GM12878 (cell line): ENCODE measurements around the gene SHISA9. TPM values are rescaled to one million over a fixed set of nuclear protein-coding genes. Genes with fewer than 3 reads are reported as not detected.

Experiments
- ATAC-seq: fragments of 200-7000 bp; cut with Tn5 transposase; 3 replicates; pipeline ENCODE4 v1.9.1; 2020; ENCODE audit warnings: mild to moderate bottlenecking, moderate library complexity
- BruUV-seq: library from RNA; stranded (reverse); fragments of 400-500 nt; replicated peaks from 2 replicates; lab custom pipeline; 2021; lab: Mats Ljungman, UMichigan
- CTCF ChIA-PET: fragments of 300-600 bp; sonication (Branson Sonifier 250); formaldehyde crosslinking; extraction: SDS; loops from one replicate; lab custom pipeline; 2021; ENCODE audit warnings: inconsistent platforms; lab: Yijun Ruan, JAX
- POLR2A ChIA-PET: fragments of 350-600 bp; formaldehyde crosslinking; extraction: SDS; loops from one replicate; lab custom pipeline; 2021; ENCODE audit warnings: inconsistent platforms; lab: Charles Lee
- RAD21 ChIA-PET: fragments of 300-600 bp; sonication (Branson Sonifier 250); formaldehyde crosslinking; loops from one replicate; lab custom pipeline; 2023; ENCODE audit warnings: antibody characterized with exemption; ENCODE audit not compliant: unreplicated experiment; lab: Charles Lee
- SMC1A ChIA-PET: fragments of 300-600 bp; sonication (Branson Sonifier 250); formaldehyde crosslinking; loops from one replicate; lab custom pipeline; 2023; ENCODE audit not compliant: unreplicated experiment, uncharacterized antibody; lab: Charles Lee
- DNase-seq: peaks from one replicate; pipeline ENCODE4 v3.0.0-alpha.2; 2011; ENCODE audit warnings: low read depth, low spot score
- FAIRE-seq: peaks from 3 replicates; lab custom pipeline; 2011; peaks lifted over from hg19 to GRCh38; lab: Jason Lieb, UNC
- H2AFZ ChIP-seq: 2 replicates; pipeline ENCODE4 v1.6.0; 2011; ENCODE audit warnings: low read depth, low read length, control low read depth; ENCODE audit not compliant: control insufficient read depth
- H3K27ac ChIP-seq: 2 replicates; pipeline ENCODE4 v1.5.1; 2011; ENCODE audit warnings: control low read depth; ENCODE audit not compliant: control insufficient read depth, insufficient read depth
- H3K27me3 ChIP-seq, 2 experiments: replicated peaks in 1 of 2; 2 replicates each; pipeline versions ENCODE4 v1.6.0 to v1.6.1; 2011; ENCODE audit warnings: low read length in 1 of 2; ENCODE audit not compliant: control insufficient read depth in 2 of 2, insufficient read depth in 2 of 2
- H3K36me3 ChIP-seq, 2 experiments: 2 replicates each; pipeline ENCODE4 v1.5.1; 2011; ENCODE audit warnings: low read length in 1 of 2; ENCODE audit not compliant: control insufficient read depth in 2 of 2, insufficient read depth in 2 of 2
- H3K4me1 ChIP-seq: 2 replicates; pipeline ENCODE4 v1.6.1; 2011; ENCODE audit warnings: mild to moderate bottlenecking, low read length, moderate library complexity, mixed read lengths; ENCODE audit not compliant: control insufficient read depth, insufficient read depth
- H3K4me2 ChIP-seq: 2 replicates; pipeline ENCODE4 v1.6.0; 2011; ENCODE audit warnings: control low read depth; ENCODE audit not compliant: control insufficient read depth, insufficient read depth
- H3K4me3 ChIP-seq: fragments of 200-600 bp; sonication (generic); 2 replicates; pipeline ENCODE4 v1.5.1; 2016
- H3K79me2 ChIP-seq: 2 replicates; pipeline ENCODE4 v1.6.0; 2011; ENCODE audit warnings: low read length; ENCODE audit not compliant: control insufficient read depth, insufficient read depth
- H3K9ac ChIP-seq: 2 replicates; pipeline ENCODE4 v1.8.0; 2011; ENCODE audit warnings: low read length, control low read depth, mixed read lengths; ENCODE audit not compliant: control insufficient read depth, insufficient read depth
- H3K9me3 ChIP-seq: replicated peaks from 3 replicates; pipeline ENCODE4 v1.5.1; 2011; ENCODE audit warnings: mild to moderate bottlenecking, low read length; ENCODE audit not compliant: control insufficient read depth, insufficient read depth
- H4K20me1 ChIP-seq: 2 replicates; pipeline ENCODE4 v1.6.0; 2011; ENCODE audit not compliant: control insufficient read depth, insufficient read depth
- CBX3 ChIP-seq: fragments of 200-600 bp; sonication (generic); IDR thresholded peaks from 2 replicates; pipeline ENCODE4 v1.6.1; 2016; ENCODE audit warnings: low read depth, borderline replicate concordance
- HDGF ChIP-seq: fragments of 450-650 bp; IDR thresholded peaks from 2 replicates; pipeline ENCODE4 v1.6.1; 2016; ENCODE audit warnings: antibody characterized with exemption
- RUNX3 ChIP-seq: IDR thresholded peaks from 2 replicates; pipeline ENCODE4 v1.6.1; 2012; ENCODE audit warnings: low read length, inconsistent platforms
- whole genome bisulfite sequencing: methylation state at CpG from one replicate; pipeline ENCODE4 v1.1.6; 2016; ENCODE audit warnings: low lambda C conversion rate; ENCODE audit not compliant: insufficient replicate concordance, insufficient coverage; ENCODE audit errors: missing lambda C conversion rate; 5-methylcytosine and 5-hydroxymethylcytosine counted together
- in situ Hi-C: fragments of 300-500 bp; cut with MboI; formaldehyde crosslinking; loops from 9 replicates; pipeline ENCODE4 v1.14.3; 2018; ENCODE audit warnings: mixed read lengths
- intact Hi-C: fragments of 100-400 bp; cut with micrococcal nuclease; formaldehyde crosslinking; loops from one replicate; pipeline ENCODE4 v1.14.2; 2022; ENCODE audit not compliant: unreplicated experiment
- polyA plus RNA-seq, 11 experiments: library from polyadenylated mRNA; depleted of rRNA in 4 of 11; unstranded in 6 of 11; stranded (reverse) in 5 of 11; fragments of >200 nt; fragmentation: Nextera tagmentation in 4 of 11; fragmentation: Illumina TruSeq in 1 of 11; extraction: Ambion mirVana in 4 of 11; extraction: Trizol in 1 of 11; gene quantifications; 1 replicate in 1 of 11; 2 replicates in 10 of 11; pipeline versions ENCODE4 v1.2.1 to v1.2.3, GENCODE V29; 2011 to 2016; ENCODE audit warnings: inconsistent platforms in 2 of 11, missing spikeins in 2 of 11, low read depth in 1 of 11
- total RNA-seq, 4 experiments: library from RNA; depleted of rRNA in 3 of 4; stranded (reverse); fragments of >200 nt in 3 of 4; fragmentation: Illumina TruSeq in 1 of 4; extraction: Trizol in 1 of 4; gene quantifications; 2 replicates each; pipeline versions ENCODE4 v1.2.1 to v1.2.3, GENCODE V29; 2013 to 2021
- TF ChIP-seq, protein P1 (sequence below), 3 experiments: IDR thresholded peaks in 2 of 3; conservative IDR thresholded peaks in 1 of 3; 2 replicates each; pipeline ENCODE4 v1.5.1; 2011; ENCODE audit warnings: low read depth in 3 of 3, low read length in 3 of 3, mild to moderate bottlenecking in 3 of 3, control low read depth in 2 of 3, moderate library complexity in 2 of 3, inconsistent platforms in 1 of 3, mixed read lengths in 1 of 3; ENCODE audit not compliant: control insufficient read depth in 2 of 3, insufficient read depth in 1 of 3; ENCODE audit errors: extremely low read depth in 1 of 3
- TF ChIP-seq, protein P2 (sequence below): fragments of 150-350 bp; IDR thresholded peaks from 2 replicates; pipeline ENCODE4 v1.6.1; 2016; ENCODE audit warnings: low read depth, low read length

Gene SHISA9
- total and polyA plus RNA-seq, 10 of the 15 experiments (the other 5 are each of a cell fraction or from before 2014, with no cell fraction given) = 0.03 to 25.5 (median 0.07) TPM

GRCh38 chr16:13242201-13242600, 340.8 kb downstream of the SHISA9 start:
- RAD21 ChIA-PET = no interaction called here
- Histone ChIP-seq H2AFZ (no peak overlapping the region), H4K20me1 (no peaks in the 10 kb centered on the region), H3K27me3 (no peaks in the 10 kb centered on the region; a peak in 1 of 4 replicates), H3K9ac (no peak overlapping the region), H3K4me1 (no peaks in the 10 kb centered on the region), H3K79me2 (no peaks in the 10 kb centered on the region), H3K4me2 (no peak overlapping the region), H3K36me3 (no peaks in the 10 kb centered on the region), H3K9me3 (no peaks in the 10 kb centered on the region; the same call in 2 of the 3 replicates), H3K27ac (no peak overlapping the region), H3K4me3 (no peak overlapping the region)
- FAIRE-seq (no peak), ATAC-seq (no peak), DNase-seq (no peak)
- no TSS peak for BruUV-seq
- CTCF ChIA-PET = no interaction called here
- SMC1A ChIA-PET = no interaction called here
- TF ChIP-seq, protein P1, sequence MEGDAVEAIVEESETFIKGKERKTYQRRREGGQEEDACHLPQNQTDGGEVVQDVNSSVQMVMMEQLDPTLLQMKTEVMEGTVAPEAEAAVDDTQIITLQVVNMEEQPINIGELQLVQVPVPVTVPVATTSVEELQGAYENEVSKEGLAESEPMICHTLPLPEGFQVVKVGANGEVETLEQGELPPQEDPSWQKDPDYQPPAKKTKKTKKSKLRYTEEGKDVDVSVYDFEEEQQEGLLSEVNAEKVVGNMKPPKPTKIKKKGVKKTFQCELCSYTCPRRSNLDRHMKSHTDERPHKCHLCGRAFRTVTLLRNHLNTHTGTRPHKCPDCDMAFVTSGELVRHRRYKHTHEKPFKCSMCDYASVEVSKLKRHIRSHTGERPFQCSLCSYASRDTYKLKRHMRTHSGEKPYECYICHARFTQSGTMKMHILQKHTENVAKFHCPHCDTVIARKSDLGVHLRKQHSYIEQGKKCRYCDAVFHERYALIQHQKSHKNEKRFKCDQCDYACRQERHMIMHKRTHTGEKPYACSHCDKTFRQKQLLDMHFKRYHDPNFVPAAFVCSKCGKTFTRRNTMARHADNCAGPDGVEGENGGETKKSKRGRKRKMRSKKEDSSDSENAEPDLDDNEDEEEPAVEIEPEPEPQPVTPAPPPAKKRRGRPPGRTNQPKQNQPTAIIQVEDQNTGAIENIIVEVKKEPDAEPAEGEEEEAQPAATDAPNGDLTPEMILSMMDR (IDR thresholded peaks at IDR 0.05 in 2 of 3, conservative IDR thresholded peaks at IDR 0.05 in 1 of 3; ENCODE audit: control insufficient read depth in 2 of 3, extremely low read depth in 1 of 3, insufficient read depth in 1 of 3, low read depth in 3 of 3, low read length in 3 of 3) = no peak
- WGBS = 13% methylated on average over 3 of the region's 3 CpGs
- POLR2A ChIA-PET = no interaction called here
- intact Hi-C loops (no loop called here), in situ Hi-C loops (no loop called here)

DNA sequence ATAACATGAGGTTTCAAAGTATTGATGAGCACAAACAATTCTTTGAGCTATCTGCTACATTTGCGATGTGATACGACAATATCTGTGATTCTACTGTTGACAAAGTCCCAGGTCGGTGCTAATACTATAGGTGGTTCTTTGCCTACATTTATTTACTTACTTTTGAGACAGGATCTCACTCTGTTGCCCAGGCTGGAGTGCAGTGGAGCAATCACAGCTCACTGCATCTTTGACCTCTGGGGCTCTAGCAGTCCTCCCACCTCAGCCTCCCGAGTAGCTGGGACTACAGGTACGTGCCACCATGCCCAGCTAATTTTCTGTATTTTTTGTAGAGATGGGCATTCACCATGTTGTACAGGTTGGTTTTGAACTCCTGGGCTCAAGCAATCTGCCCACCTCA, 343.4 kb downstream of the SHISA9 start:
- Histone ChIP-seq H3K4me1 (no peaks in the 10 kb centered on the region), H3K4me3 (no peak overlapping the region), H4K20me1 (no peaks in the 10 kb centered on the region), H3K27ac (no peak overlapping the region), H3K36me3 (no peaks in the 10 kb centered on the region), H2AFZ (no peak overlapping the region), H3K9ac (no peak overlapping the region), H3K27me3 (no peaks in the 10 kb centered on the region; a peak in 1 of 4 replicates), H3K79me2 (no peaks in the 10 kb centered on the region), H3K9me3 (no peaks in the 10 kb centered on the region; the same call in 2 of the 3 replicates), H3K4me2 (no peak overlapping the region)
- ChIA-PET POLR2A (no interaction called here), SMC1A (interaction anchor here (0.9 to 1.2 kb wide), 2 partner anchors 18 to 41 kb away, joined by 3 read pairs; no protein-coding TSS in a partner anchor), RAD21 (interaction anchor here (1.0 kb wide), 1 partner anchor 346 kb away, joined by 3 read pairs; no protein-coding TSS in a partner anchor), CTCF (interaction anchor here (1.2 kb wide), 1 partner anchor 10 kb away, joined by 3 read pairs; no protein-coding TSS in a partner anchor)
- WGBS = 34% methylated on average over 5 of the region's 5 CpGs
- no peak for ATAC-seq
- TF ChIP-seq, protein P2, sequence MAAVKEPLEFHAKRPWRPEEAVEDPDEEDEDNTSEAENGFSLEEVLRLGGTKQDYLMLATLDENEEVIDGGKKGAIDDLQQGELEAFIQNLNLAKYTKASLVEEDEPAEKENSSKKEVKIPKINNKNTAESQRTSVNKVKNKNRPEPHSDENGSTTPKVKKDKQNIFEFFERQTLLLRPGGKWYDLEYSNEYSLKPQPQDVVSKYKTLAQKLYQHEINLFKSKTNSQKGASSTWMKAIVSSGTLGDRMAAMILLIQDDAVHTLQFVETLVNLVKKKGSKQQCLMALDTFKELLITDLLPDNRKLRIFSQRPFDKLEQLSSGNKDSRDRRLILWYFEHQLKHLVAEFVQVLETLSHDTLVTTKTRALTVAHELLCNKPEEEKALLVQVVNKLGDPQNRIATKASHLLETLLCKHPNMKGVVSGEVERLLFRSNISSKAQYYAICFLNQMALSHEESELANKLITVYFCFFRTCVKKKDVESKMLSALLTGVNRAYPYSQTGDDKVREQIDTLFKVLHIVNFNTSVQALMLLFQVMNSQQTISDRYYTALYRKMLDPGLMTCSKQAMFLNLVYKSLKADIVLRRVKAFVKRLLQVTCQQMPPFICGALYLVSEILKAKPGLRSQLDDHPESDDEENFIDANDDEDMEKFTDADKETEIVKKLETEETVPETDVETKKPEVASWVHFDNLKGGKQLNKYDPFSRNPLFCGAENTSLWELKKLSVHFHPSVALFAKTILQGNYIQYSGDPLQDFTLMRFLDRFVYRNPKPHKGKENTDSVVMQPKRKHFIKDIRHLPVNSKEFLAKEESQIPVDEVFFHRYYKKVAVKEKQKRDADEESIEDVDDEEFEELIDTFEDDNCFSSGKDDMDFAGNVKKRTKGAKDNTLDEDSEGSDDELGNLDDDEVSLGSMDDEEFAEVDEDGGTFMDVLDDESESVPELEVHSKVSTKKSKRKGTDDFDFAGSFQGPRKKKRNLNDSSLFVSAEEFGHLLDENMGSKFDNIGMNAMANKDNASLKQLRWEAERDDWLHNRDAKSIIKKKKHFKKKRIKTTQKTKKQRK = no peak
- no peak for TF ChIP-seq HDGF
- no peak for TF ChIP-seq CBX3
- TF ChIP-seq RUNX3 = no peak
- no peak for DNase-seq
- no TSS peak for BruUV-seq
- intact Hi-C loops (no loop called here), in situ Hi-C loops (no loop called here)
- no peak for FAIRE-seq
